Endothelial cell (in vitro differentiated cells): ENCODE results near the gene GRAP2. TPM values are rescaled to one million over a fixed set of nuclear protein-coding genes. Genes with fewer than 3 reads are reported as not detected.
A peak's percentile ranks its signal among the peaks of the same experiment; 100 is the strongest.

ENCODE experiments used
- DNase-seq: peaks from one replicate; pipeline ENCODE4 v3.0.0; 2021; ENCODE audit warnings: low spot score
- H3K27ac Mint-ChIP-seq: one replicate; pipeline ENCODE4 v1.8.0; 2021; ENCODE audit warnings: mixed read lengths, inconsistent platforms; ENCODE audit not compliant: unreplicated experiment
- H3K27me3 Mint-ChIP-seq: one replicate; pipeline ENCODE4 v1.8.0; 2021; ENCODE audit warnings: mild to moderate bottlenecking, moderate library complexity, mixed read lengths, inconsistent platforms; ENCODE audit not compliant: unreplicated experiment
- H3K36me3 Mint-ChIP-seq: one replicate; pipeline ENCODE4 v1.8.0; 2021; ENCODE audit warnings: mild to moderate bottlenecking, low read depth, mixed read lengths, inconsistent platforms; ENCODE audit not compliant: unreplicated experiment
- H3K4me1 Mint-ChIP-seq: one replicate; pipeline ENCODE4 v1.8.0; 2021; ENCODE audit warnings: mild to moderate bottlenecking, mixed read lengths, inconsistent platforms; ENCODE audit not compliant: unreplicated experiment
- H3K4me3 Mint-ChIP-seq: one replicate; pipeline ENCODE4 v1.8.0; 2021; ENCODE audit warnings: mild to moderate bottlenecking, mixed read lengths, inconsistent platforms; ENCODE audit not compliant: unreplicated experiment
- H3K9me3 Mint-ChIP-seq: one replicate; pipeline ENCODE4 v1.8.0; 2021; ENCODE audit warnings: mixed read lengths, inconsistent platforms; ENCODE audit not compliant: unreplicated experiment
- CTCF ChIP-seq: fragments of 200-600 bp; sonication (generic); IDR thresholded peaks from one replicate; pipeline ENCODE4 v1.5.0; 2021; ENCODE audit warnings: antibody characterized with exemption; ENCODE audit not compliant: unreplicated experiment
- total RNA-seq: library from RNA; stranded (reverse); fragmentation: NEBNext Ultra II Directional; extraction: Animal tissue kit (Norgen Biotek cat#: 25700); gene quantifications from one replicate; pipeline ENCODE4 v1.2.1, GENCODE V29; 2021; ENCODE audit not compliant: unreplicated experiment

Gene GRAP2
- total RNA-seq, 1 donor from 2014 or later = 20.5 TPM

GRCh38 chr22:39924286-39924685 lies 23.4 kb downstream of the GRAP2 start:
- TF ChIP-seq CTCF = no peak
- Mint-ChIP-seq H3K9me3 (no peaks in the 10 kb centered on the region), H3K4me1 (peaks cover 15% of the 10 kb centered on the region), H3K4me3 (no peak overlapping the region), H3K27ac (no peak overlapping the region), H3K27me3 (peaks cover 3% of the 10 kb centered on the region), H3K36me3 (no peaks in the 10 kb centered on the region)
- DNase-seq = no peak

- Mint-ChIP-seq H3K9me3 (no peaks in the 10 kb centered on the region), H3K27ac (no peak overlapping the region), H3K4me1 (peaks cover 15% of the 10 kb centered on the region), H3K36me3 (no peaks in the 10 kb centered on the region), H3K27me3 (peaks cover 3% of the 10 kb centered on the region), H3K4me3 (no peak overlapping the region)
- TF ChIP-seq CTCF = no peak
- DNase-seq = no peak
Measured at GRCh38 chr22:39925273-39925672, 24.4 kb downstream of the GRAP2 start.

GRCh38 chr22:39925909-39926679 lies 25.2 kb downstream of the GRAP2 start:
- no peak for TF ChIP-seq CTCF
- Mint-ChIP-seq H3K4me1 (peaks cover 15% of the 10 kb centered on the region), H3K4me3 (no peak overlapping the region), H3K27ac (no peak overlapping the region), H3K9me3 (no peaks in the 10 kb centered on the region), H3K27me3 (peaks cover 3% of the 10 kb centered on the region), H3K36me3 (no peaks in the 10 kb centered on the region)
- no peak for DNase-seq

- no peaks in the 10 kb centered on the region for H3K36me3 Mint-ChIP-seq
- no peak for TF ChIP-seq CTCF
- no peak overlapping the region for H3K27ac Mint-ChIP-seq
- H3K27me3 Mint-ChIP-seq = peaks cover 3% of the 10 kb centered on the region
- H3K4me3 Mint-ChIP-seq = no peak overlapping the region
- H3K4me1 Mint-ChIP-seq = peaks cover 15% of the 10 kb centered on the region
- no peak for DNase-seq
- no peaks in the 10 kb centered on the region for H3K9me3 Mint-ChIP-seq
Measured at GRCh38 chr22:39926753-39927152, 25.9 kb downstream of the GRAP2 start.

GRCh38 chr22:39927544-39927943 lies 26.7 kb downstream of the GRAP2 start:
- Mint-ChIP-seq H3K4me1 (peaks cover 15% of the 10 kb centered on the region), H3K27ac (no peak overlapping the region), H3K4me3 (no peak overlapping the region), H3K9me3 (no peaks in the 10 kb centered on the region), H3K27me3 (peaks cover 3% of the 10 kb centered on the region), H3K36me3 (no peaks in the 10 kb centered on the region)
- TF ChIP-seq CTCF = peak; percentile 19
- DNase-seq = no peak
